Body of pancreas (tissue), 4 donors: ENCODE data around the gene ERRFI1. TPM values are rescaled to one million over a fixed set of nuclear protein-coding genes. Genes with fewer than 3 reads are reported as not detected.

Source experiments
- ATAC-seq: fragments of 150-250 bp; one replicate; pipeline ENCODE4 v1.9.1; 2016
- DNase-seq, 4 donors: peaks; one replicate each; pipeline ENCODE4 v3.0.0-alpha.2; 2019
- H3K27ac ChIP-seq, 4 donors: fragments of 200-600 bp; sonication (generic); 1 replicate in 3 of 4; 2 replicates in 1 of 4; pipeline versions ENCODE4 v1.5.1 to v1.6.1; 2016 to 2019; ENCODE audit warnings: mild to moderate bottlenecking in 1 of 4, mixed read lengths in 1 of 4, moderate library complexity in 1 of 4
- H3K27me3 ChIP-seq, 2 donors: fragments of 200-600 bp; sonication (generic); one replicate each; pipeline ENCODE4 v1.6.0; 2016; ENCODE audit warnings: mild to moderate bottlenecking in 1 of 2
- H3K36me3 ChIP-seq, 2 donors: fragments of 200-600 bp; sonication (generic); replicated peaks in 1 of 2; 2 replicates each; pipeline ENCODE4 v1.5.1; 2016; ENCODE audit warnings: low read depth in 2 of 2; ENCODE audit not compliant: insufficient read depth in 1 of 2
- H3K4me1 ChIP-seq: fragments of 200-600 bp; sonication (generic); one replicate; pipeline ENCODE4 v1.6.0; 2016
- H3K4me3 ChIP-seq, 2 donors: fragments of 200-600 bp; sonication (generic); 1 replicate in 1 of 2; 2 replicates in 1 of 2; pipeline ENCODE4 v1.5.1; 2016 to 2019
- H3K9me3 ChIP-seq, 3 donors: fragments of 200-600 bp; sonication (generic); 1 replicate in 2 of 3; 2 replicates in 1 of 3; pipeline ENCODE4 v1.5.1; 2016
- CTCF ChIP-seq, 7 experiments: fragments of 450-650 bp in 4 of 7; fragments of 200-600 bp in 3 of 7; sonication (generic) in 3 of 7; IDR thresholded peaks; one replicate each; pipeline ENCODE4 v1.5.1; 2016 to 2019; ENCODE audit warnings: antibody characterized with exemption in 7 of 7
- POLR2A ChIP-seq, 3 donors: fragments of 450-650 bp; IDR thresholded peaks; one replicate each; pipeline ENCODE4 v1.6.1; 2016; ENCODE audit warnings: antibody characterized with exemption in 3 of 3, mild to moderate bottlenecking in 2 of 3
- WGBS, 2 donors: methylation state at CpG; one replicate each; pipeline ENCODE4 v1.1.5; 2017; 5-methylcytosine and 5-hydroxymethylcytosine counted together
- intact Hi-C: fragments of 100-400 bp; cut with DNase I; formaldehyde crosslinking; loops from one replicate; pipeline ENCODE4 v1.15.1; 2023
- total RNA-seq, 2 donors: library from RNA; depleted of rRNA; stranded (reverse); fragments of >200 nt; gene quantifications; one replicate each; pipeline ENCODE4 v1.1.0, GENCODE V29; 2016

Gene ERRFI1
- total RNA-seq, 2 donors from 2014 or later, result 127 to 273 TPM

GRCh38 chr1:8012955-8013354 lies 13.2 kb downstream of the ERRFI1 start:
- TF ChIP-seq POLR2A (IDR thresholded peaks at IDR 0.05) (no peak), CTCF (IDR thresholded peaks at IDR 0.05) (no peak)
- peak overlapping the region in 1 of 4 donors; percentile 13 for H3K27ac ChIP-seq

DNA sequence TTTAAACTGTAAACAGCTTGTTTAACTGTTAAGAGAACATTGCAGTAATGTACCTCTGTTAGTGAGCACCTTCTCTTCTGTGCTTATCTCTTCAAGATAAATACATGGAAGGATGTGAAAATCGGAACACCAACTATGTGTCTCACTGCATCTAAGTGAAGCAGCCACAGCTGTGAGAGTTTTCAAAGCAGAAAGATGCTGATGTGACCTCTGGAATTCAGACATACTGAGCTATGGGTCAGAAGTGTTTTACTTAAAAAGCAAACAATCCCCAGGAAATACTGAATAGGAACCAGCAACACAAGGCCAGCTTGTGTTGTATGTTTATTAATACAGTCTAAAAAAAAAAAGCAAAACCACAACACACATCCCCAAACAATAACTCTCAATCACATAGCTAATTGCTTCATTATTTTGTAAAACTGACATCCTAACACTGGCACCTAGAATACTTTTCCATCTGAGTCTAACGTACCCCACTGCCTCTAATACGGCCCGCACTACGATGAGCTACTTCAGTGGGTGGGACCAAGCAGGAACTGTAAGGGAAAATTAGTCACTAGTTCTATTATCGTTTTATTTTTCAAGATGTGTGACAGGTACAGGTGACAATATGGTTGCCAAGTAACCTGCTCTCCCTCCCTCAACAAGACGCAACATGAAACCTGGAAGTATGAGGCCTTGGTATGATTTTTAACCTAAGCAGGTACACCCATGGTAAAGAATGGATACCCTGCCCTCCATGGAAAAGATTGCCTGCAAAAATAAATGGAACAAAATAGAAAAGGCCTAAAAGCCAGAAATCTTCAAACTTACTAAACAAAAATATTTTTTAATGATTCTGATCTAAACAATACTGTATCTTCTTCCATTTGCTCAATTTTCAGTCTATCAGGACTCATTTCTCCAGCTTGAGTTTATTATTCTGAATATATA lies 13.9 kb downstream of the ERRFI1 start:
- Histone ChIP-seq H3K4me3 (no peak overlapping the region), H3K36me3 (peaks cover 23 to 41% of the 10 kb centered on the region in 2 donors), H3K4me1 (peaks cover 49% of the 10 kb centered on the region), H3K9me3 (no peaks in the 10 kb centered on the region), H3K27ac (peak overlapping the region in 1 of 4 donors; percentile 3), H3K27me3 (no peaks in the 10 kb centered on the region)
- no peak for ATAC-seq
- TF ChIP-seq CTCF (IDR thresholded peaks at IDR 0.05), result no peak
- TF ChIP-seq POLR2A (IDR thresholded peaks at IDR 0.05), result no peak
- WGBS, 2 donors, result 63 to 65% methylated on average over 7 of the region's 7 CpGs
- intact Hi-C loops, result no loop called here
- DNase-seq, result no peak

More at GRCh38 chr1:8012955-8013354, 13.2 kb downstream of the ERRFI1 start:
- H3K4me1 ChIP-seq, result peaks cover 57% of the 10 kb centered on the region
- H3K4me3 ChIP-seq, result no peak overlapping the region
- no peaks in the 10 kb centered on the region for H3K9me3 ChIP-seq
- WGBS, 2 donors, result 89 to 92% methylated on average over 4 of the region's 4 CpGs
- peaks cover 23 to 41% of the 10 kb centered on the region in 2 donors for H3K36me3 ChIP-seq
- intact Hi-C loops, result no loop called here
- DNase-seq (no peak), ATAC-seq (no peak)
- H3K27me3 ChIP-seq, result no peaks in the 10 kb centered on the region

GRCh38 chr1:8011016-8011415 lies 15.1 kb downstream of the ERRFI1 start:
- intact Hi-C loops, result no loop called here
- no peaks in the 10 kb centered on the region for H3K9me3 ChIP-seq
- H3K4me3 ChIP-seq, result no peak overlapping the region
- no peak for DNase-seq
- no peak for TF ChIP-seq CTCF (IDR thresholded peaks at IDR 0.05)
- no peak for TF ChIP-seq POLR2A (IDR thresholded peaks at IDR 0.05)
- no peak for ATAC-seq
- H3K4me1 ChIP-seq, result peaks cover 43% of the 10 kb centered on the region
- 79 to 82% methylated on average over 4 of the region's 4 CpGs for WGBS, 2 donors
- peak overlapping the region in 2 of 4 donors; percentile 11 to 15 for H3K27ac ChIP-seq
- H3K36me3 ChIP-seq, result peaks cover 23 to 41% of the 10 kb centered on the region in 2 donors
- H3K27me3 ChIP-seq, result no peaks in the 10 kb centered on the region

- H3K27me3 ChIP-seq, result no peaks in the 10 kb centered on the region
- intact Hi-C loops, result no loop called here
- 93 to 94% methylated on average over 8 of the region's 8 CpGs for WGBS, 2 donors
- peaks cover 43% of the 10 kb centered on the region for H3K4me1 ChIP-seq
- no peak overlapping the region for H3K4me3 ChIP-seq
- peak overlapping the region in 2 of 4 donors; percentile 15 to 22 for H3K27ac ChIP-seq
- TF ChIP-seq CTCF (IDR thresholded peaks at IDR 0.05), result no peak
- peak in 1 of 3 donors; percentile 12 for TF ChIP-seq POLR2A (IDR thresholded peaks at IDR 0.05)
- ATAC-seq (no peak), DNase-seq (no peak)
- peaks cover 23 to 41% of the 10 kb centered on the region in 2 donors for H3K36me3 ChIP-seq
- no peaks in the 10 kb centered on the region for H3K9me3 ChIP-seq
Observed at GRCh38 chr1:8010080-8010664, 15.9 kb downstream of the ERRFI1 start.
